Epidermal melanocyte (primary cell): Measurements from ENCODE around the gene WDFY4.

Experiments
- DNase-seq: peaks from one replicate; pipeline ENCODE4 v3.0.0; 2011; ENCODE audit warnings: low spot score; ENCODE audit not compliant: insufficient read length

Gene WDFY4

DNA sequence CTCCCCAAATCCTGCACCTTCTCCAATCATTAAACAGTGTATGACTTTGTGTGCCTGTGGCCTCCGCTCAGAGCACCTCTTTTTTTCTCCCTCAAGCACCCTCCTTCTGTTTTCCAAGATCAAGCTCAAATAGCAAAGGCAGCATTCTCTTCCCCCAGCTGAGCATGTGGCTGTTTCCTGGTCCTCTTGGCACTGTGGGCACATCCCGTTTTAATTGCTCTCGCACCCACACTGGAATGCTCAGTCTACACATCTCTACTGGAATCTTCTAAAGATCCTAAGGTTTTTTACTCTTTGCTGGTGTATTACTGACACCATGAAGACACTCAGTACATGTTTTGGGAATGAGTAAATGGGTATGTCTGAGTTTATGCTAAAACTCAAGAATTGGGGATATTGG, 107.4 kb downstream of the WDFY4 start:
- DNase-seq, result no peak

DNA sequence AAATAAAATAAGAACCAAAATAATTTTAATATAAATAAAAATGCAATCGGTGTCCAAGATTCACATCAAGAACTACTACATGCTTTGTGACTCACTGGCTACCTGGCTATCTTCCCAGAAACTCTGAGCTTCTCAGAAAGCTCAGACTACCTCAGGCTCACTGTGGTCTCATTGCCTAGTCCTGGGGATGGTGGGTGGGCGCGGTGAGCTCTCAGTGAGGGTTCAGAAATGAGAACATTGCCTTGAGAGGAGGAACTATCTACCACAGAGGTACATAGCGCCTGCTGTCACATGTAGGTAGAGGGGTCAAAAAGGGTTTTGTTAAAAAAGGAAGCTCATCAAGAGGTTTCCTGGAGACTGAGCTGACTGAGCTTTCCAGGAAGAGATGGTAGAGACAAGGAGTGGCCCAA, 108.0 kb downstream of the WDFY4 start:
- no peak for DNase-seq

DNA sequence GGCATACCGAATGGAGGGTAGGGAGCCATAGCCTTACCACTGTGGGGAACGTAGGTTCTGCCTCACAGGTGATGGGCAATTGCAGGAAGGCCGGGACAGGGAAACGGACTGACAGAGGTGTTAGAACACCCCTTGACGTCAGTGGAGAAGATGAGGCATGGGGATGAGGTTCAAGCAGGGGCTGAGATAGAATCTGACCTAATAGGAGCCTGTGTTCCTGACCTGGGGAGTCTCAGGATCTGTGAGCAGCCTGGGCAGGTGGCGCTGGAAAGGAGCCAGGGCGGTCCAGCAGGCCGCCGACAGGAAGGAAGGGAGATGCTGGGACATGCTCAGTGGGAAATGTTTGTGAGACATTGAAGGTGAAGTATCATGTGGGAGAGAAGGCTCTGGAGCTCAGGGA, 109.4 kb downstream of the WDFY4 start:
- no peak for DNase-seq

DNA sequence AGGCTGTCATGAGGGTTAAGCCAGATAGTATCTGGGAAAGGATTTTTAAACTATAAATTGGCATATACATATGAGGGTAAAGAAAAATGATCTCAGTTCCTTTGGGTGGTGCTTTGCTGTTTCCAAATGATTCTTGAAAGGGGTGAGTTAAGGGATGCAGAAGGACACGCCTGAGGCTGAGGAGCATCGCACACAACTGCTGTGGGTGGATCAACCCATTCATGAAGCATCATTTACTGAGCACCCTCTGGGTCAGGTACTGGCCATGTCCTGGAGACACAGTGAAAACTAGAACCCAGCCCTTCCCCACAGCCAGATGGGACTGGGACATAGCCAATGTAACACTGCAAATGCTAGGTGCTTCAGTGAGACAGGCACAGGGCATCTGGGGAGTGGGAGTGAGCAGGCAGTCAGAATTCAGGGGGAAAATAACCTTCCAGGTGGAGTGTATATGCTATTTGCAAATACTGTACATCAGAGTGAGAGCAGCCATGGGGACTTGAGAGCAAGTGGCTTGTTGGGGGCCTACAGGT, 112.1 kb downstream of the WDFY4 start:
- no peak for DNase-seq

DNA sequence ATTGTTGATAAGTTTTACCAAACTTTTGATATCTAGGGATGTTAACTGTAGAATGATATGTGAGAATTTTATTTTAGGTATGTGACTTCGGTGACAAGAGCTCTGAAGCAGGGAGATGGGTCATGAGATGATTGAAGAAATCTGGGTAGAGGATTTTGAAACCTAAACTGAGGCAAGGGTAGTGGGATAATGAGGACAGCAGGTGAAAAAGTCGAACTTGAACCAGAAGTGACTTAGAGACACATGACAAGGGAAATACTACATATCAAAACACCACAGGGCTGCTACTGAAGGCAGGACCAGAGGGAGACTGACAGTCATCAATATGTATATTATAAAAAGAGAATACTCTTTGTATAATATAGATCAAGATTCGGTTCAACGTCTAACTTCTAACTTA, 113.2 kb downstream of the WDFY4 start:
- DNase-seq, result no peak

DNA sequence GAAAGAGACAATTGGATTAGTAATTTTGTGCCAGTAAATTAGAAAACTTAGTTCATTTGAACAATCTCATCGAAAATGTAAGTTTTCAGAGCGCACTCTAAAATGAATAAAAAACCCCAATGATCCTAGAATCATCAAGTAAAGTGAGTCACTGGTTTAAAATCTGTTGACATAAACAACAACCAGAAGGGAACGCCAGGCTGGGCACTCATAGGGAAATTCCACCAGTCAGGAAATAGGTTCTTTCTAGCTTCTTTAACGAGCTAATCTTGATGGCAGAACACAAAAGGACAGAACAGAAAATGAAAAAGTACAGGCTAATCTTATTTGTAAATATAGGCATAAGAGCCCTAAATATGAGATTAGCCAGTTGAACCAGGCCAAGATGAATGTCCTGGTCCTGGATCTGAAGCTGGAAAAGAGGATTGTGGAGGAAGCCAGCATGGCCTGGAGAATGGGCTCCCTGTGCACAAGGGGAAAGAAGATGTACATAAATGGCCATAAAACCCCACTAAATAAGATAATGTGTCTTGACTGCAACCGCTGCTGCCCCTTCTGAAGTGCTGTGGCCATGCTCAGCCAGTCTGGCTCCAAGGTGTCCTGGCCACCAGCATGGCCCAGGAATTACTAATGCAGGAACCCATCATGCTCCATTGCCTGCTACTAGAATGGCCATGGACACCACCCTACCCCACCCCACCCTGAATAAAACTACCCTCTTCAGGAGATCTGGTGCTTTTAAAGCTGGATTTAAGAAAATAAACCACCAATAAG, 114.0 kb downstream of the WDFY4 start:
- DNase-seq, result no peak

DNA sequence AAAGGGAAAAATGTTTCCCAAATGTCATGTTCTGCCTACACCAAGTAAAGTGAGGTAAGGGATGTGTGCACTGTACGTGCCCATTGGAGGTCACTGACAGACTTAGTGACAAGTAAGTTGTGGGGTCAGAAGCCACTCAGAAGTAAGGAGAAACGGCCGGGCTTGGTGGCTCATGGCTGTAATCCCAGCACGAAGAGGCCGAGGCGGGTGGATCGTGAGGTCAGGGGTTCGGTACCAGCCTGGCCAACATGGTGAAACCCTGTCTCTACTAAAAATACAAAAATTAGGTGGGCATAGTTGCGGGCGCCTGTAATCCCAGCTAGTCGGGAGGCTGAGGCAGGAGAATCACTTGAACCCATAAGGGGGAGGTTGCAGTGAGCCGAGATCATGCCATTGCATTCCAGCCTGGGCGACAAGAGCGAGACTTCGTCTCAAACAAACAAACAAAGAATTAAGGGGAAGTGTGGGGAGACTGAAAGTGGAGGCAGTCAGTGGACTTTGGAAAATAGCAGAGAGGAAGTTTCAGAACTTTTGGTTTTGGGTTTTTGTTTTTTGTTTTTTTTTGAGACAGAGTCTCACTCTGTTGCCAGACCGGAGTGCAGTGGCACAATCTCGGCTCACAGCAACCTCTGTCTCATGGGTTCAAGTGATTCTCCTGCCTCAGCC, 114.8 kb downstream of the WDFY4 start:
- no peak for DNase-seq

DNA sequence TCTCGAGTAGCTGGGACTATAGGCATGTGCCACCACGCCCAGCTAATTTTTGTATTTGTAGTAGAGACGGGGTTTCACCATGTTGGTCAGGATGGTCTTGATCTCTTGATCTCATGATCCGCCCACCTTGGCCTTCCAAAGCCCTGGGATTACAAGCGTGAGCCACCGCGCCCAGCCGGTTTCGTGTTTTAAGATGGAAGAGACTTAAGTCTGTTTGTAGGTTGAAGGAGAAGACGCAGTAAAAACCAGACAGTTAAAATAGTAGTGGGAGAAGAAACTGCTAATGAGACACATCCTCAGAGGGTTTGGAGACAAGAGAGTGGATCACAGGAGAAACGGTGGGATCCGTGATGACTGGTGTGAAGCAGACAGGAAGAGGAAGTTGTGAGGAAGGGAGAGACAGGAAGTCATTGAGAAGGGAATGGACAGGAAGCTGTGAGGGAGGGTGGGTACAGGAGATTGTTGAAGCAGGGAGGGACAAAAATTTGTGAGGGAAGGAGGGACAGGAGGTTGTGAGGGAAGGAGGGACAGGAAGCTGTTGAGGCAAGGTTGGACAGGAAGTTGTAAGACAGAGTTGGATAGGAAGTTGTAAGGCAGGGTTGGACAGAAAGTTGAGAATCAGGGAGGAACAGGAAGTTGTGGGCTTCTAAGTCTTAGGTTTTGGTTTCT, 115.5 kb downstream of the WDFY4 start:
- DNase-seq, result no peak

DNA sequence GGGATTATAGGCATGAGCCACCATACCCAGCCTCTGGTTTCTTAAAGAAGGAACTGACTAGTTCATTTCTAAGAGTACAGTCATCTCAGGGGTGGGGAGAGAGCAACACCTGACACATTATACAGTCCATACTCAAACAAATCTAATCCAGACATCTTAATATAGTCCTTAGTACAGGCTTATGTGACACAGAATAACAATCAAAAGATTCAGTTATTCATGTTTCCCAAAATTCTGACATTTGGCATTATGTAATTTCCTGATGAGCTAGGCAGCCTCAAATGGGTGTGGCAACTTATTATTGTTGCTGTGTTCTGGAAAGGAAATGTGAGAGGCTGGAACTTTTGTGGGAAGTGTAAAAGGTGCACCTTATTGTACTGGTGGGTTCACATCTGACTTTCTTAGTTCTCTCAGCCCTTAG, 116.3 kb downstream of the WDFY4 start:
- no peak for DNase-seq

DNA sequence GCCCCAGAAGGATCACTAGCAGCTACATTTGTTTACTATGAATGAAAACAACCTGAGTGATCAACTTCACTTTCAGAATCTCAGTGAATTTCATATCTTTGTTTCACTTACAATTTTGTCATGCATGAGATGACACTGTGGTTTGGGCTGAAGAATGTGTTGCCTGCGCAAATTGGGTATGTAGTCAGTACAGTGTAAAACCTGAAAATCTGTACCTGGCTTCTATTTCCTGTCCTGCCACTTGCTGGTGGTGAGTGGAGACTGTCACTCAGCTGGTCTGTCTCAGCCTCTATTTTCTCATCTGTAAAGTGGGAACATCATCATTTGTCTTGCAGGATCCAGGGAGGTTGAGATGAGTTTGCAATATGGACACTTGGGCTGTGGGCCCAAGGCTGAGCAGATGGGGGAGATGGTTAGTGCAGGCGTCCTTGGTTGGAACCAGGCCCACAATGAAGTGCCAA, 118.0 kb downstream of the WDFY4 start:
- DNase-seq, result no peak

DNA sequence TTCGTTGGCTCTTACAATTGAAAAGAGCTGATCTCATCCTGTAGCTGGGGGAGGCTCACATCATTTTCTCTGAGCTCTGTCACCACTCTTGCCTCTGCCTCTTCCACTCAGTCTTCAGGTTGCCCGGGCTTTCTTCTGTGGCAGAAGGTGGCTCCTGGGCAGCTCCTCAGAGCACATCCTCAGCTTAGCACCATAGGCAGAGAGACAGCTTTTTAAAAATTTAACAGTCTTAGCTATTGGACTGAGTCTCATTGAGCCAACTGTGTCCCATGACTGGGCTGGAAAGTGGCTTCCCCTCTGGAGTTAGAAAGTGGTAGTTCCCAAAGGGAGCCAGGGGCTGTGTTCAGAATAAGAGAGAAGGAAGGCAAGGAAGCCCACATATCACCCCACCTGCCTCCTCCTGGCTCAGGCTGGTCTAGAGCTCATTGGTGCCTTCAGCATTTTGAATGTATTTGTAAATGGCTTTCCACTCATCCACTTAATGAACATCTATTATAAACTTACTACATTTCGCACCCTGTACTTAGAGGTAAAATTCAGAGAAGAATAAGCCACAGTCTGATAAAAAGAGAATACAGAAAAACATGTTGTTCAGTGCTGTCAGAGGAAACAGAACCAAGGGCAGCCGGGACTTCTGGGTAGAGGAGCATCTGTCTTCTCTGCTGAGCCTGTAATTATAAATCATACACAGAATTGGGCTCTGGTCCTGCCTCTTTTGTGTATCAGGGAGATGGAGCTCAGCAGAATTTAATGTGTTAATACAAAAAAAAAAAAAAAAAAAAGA, 119.3 kb downstream of the WDFY4 start:
- DNase-seq, result no peak

DNA sequence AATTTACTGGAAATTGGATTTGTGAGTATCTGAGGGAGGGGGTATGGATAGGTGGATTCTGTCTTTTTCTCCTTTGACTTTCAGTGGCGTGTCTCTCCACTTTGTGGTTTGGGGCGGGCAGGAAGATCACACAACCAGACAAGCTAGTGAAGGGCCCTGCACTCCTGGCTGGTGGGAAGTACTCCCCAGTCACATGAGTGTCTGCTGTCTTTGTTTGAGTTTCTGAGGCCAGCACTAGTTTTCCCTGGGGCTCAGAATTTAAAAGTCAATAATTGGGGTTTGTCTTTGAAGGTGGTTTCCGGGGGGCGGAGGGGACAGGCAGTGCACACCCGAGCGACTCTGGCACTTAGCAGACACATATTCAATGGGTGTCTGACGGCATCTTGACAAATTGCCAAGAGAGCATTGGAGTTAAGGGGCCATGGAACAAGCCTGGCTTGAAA, 120.1 kb downstream of the WDFY4 start:
- DNase-seq, result no peak

DNA sequence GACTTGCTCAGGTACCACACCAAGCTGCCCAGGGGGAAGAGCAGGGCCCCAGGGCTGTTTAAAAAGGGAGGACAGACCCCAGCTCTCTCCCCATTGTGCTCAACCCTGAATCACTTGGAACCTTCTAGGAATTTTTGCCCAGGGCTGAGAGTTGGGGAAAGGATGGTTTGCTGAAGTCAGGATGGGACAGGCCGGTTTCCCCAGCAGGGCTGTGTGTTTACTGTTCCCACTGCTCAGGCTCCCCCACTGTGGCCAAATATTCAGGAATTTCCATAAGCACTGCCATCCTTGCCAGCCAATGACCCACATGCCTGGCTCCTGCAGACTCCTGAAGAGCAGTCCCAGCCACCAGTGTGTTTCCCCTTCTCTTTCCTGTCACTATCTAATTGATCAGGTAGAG, 120.7 kb downstream of the WDFY4 start:
- no peak for DNase-seq

DNA sequence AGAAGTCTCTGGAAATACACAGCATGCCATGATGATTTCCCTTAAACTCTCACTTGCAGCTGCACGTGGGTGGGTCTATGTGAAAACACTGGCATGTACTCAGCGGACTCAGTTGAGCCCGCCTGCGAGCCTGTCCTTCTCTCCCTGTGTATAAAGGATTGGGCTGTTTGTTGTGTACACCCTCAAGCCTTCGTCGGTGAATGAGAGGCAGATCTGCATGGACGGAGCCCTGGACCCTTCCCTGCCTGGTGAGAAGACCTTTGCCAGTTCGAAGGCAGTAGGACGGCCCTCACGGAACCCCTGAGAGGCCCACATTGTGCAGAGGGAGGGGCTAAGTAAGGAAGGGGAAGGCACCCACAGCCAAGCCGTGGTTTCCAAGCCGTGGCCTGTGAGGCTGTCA, 121.2 kb downstream of the WDFY4 start:
- no peak for DNase-seq

DNA sequence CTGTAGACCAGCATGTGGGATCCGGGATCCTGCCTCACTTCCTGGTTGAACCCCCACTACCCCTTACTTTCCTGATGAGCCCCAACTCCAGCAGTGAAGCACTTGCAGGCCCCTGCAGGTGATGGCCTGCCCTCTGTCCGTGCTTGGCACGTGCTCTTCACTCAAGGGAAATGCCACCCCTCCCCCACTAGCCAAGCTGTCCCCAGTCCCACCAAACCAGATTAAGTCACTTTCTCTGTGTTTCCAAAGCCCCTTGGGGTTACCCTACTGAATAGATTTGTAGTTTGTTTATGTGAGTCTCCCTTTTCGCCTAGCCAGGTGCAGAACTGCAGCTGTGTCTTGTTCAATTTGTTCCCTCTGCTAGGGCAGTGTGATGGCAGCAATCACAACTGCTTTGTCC, 121.7 kb downstream of the WDFY4 start:
- no peak for DNase-seq

DNA sequence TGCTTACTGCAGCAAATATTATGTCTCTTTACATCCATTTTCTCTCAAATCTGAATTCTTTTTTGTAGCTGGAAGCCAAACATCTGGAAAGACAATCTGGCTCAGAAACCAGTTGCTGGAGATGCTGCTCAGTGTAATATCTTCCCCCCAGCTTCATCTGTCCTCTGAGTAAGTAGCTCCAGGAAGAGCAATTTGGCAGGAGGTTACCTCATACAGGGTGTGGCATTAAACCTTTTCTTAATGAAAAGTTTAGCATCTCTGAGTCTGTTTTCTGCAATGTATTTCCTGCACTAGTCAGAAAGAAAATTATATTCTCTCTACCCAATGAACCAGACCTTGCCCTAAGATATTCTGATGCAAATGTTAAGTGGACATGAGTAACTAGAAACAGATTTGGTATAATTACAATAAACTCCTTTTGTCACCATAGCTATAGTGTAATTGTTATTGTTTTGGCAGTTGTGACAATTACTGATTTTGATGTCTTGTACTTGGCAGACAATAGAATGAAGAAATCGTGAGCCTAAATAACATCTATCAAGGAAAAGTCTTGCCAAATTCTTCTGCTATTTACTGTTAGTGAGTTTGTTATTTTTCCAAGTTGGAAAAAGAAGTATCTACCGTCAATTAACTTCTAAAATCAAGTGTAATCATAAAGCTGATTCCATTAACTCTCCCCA, 123.3 kb downstream of the WDFY4 start:
- DNase-seq, result no peak

DNA sequence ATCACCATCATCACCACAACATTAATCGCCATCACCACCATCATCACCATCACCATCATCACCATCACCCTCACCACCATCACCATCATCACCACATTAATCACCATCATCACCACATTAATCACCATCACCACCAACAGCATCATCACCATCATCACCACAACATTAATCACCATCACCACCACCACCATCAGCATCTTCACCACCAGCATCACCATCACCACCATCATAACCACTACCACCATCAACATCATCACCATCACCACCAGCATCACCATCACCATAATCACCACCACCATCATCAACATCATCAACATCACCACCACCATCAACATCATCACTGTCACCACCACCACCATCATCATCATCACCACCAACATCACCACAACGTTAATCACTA, 124.6 kb downstream of the WDFY4 start:
- DNase-seq, result no peak

DNA sequence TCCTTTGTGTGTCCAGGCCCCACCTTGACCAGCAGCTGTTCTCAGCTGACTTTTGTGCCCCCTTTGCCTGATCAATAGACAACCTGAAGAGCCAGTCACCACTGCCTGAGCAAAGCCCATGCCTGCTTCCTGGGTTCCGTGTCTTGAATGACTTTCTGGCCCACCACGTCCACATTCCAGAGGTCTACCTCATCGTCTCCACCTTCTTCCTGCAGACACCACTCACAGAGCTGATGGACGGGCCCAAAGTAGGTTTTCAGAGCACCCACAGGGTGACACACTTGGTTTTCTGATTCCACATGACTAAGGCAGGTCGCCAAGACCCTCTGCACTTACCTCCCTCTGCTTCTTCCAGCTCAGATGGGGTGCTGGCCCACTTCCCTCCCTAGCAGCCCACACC, 126.8 kb downstream of the WDFY4 start:
- DNase-seq, result no peak

DNA sequence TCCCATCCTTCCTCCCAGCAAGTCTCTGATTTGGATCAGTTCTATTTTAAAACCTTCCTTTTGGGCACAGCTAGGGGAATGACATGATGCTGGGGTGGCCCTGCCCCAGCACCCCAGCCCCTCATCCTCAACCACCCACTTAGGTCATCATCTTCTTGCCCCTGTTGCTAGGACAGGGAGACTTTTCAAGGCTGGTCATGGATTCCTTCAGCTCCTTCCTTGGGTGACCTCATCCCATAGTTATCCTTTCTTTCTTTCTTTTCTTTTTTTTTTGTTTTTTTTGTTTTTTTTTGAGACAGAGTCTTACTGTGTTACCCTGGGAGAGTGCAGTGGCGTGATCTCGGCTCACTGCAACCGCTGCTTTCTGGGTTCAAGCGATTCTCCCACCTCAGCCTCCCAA, 127.2 kb downstream of the WDFY4 start:
- DNase-seq, result no peak

DNA sequence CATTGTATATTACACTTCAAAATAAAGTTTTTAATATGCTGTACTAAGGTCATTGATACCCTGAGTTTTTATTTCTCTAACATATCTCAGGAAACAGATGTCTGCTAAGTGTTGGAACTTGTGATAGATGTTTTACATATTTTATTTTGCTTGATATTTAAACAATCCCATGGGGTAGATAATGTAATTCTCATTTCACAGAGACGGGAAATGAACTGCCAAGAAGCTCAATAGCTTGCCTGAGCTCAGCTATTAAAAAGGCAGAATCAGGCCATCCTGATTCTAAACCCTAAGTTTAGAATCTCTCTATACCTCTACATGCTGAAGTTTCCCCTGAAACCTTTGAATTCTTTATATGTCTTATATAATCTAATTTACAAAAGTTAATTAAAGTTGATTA, 128.6 kb downstream of the WDFY4 start:
- DNase-seq, result no peak

DNA sequence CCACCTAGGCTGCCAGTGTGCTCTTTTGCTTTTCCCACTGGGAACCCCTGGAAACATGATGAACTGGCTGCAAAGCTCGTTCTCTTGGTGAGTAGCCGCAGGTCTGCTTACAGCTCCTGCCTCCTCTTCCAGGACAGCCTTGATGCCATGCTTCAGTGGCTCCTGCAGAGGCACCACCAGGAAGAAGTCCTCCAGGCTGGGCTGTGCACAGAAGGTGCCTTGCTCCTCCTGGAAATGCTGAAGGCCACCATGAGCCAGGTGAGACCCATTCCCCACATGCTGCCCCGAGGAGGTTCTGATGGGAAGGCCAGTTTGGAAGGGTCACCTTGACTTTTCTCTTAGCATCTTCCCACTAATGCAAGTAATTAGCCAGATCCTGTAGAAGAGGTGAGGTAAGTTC, 129.2 kb downstream of the WDFY4 start:
- no peak for DNase-seq
